Measurements from ENCODE around the gene SLC22A31.

Gene SLC22A31

DNA sequence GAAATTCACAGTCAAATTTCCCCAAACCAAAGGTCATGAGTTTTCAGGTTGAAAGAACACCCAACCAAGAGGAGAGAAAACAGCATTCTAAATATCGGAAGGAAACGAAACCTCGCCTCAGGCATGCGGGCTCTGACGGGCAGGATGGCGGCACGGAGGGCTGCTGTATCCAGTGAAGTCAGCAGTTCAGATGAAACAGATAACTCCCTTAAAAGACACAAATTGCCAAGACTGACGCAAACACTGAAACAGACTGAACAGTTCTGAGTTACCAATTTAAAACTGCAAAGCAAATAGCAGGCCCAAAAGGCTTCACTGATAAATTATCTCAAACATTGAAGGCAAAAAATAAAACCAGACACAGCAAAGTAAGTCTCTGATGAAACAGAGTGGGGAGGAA is 49.4 kb downstream of the SLC22A31 start:
- DNase-seq (ENCODE audit: low read depth, low spot score): no peak

DNA sequence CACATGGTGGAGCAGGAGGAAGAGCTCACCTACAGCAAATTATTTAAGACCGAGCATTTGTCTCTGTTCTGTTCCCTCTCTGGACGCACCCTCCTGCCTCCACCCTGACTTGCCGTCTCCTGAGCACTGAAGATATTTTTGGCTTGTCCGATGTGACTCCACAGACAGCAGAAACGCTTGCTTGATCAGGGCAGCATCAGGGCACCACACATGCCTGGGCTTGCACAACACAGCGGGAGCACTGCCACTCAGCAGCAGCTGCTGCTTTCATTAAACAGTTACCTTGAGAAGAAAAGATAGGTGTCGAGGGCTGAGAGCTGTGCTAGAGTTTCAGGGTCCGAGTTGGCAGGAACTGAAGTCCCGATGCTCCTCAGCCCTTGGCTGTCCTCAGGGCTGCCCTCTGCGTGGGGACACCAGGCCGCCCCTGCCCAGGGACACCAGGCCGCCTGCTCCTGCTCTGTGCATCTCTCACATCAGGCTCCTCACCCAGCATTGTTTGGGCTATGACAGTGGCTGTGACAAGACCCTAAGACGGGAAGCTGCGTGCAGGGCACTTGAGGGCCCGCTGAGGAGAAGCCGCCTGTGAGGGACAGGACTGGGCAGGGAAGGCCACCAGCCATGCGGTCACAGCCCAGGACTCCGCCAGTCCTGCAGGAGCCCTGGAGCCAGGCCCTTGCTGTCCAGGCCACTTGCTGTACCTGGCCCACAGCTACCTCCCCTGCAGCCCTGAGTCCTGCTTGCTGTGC is 50.1 kb downstream of the SLC22A31 start:
- DNase-seq (ENCODE audit: low read depth, low spot score): no peak

DNA sequence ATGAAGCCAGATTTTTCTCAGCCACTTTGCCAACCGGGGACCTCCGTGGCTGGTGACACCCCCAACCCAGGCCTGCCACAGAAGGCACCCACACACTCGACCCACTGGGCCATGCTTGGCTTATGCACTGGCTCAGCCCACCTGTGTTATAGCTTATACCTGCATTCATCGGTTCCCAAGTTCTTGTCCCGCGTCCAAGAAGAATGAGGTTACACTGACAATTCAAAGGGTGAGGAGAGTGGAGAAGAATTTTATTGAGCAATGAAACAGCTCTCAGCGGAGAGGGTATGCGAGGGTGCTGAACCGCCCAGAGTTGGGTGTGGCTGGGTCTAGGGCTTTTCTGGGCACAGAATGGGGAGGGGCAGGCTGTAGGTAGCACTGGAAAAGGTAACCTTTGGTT is 51.0 kb downstream of the SLC22A31 start:
- no peak for DNase-seq (ENCODE audit: low read depth, low spot score)

DNA sequence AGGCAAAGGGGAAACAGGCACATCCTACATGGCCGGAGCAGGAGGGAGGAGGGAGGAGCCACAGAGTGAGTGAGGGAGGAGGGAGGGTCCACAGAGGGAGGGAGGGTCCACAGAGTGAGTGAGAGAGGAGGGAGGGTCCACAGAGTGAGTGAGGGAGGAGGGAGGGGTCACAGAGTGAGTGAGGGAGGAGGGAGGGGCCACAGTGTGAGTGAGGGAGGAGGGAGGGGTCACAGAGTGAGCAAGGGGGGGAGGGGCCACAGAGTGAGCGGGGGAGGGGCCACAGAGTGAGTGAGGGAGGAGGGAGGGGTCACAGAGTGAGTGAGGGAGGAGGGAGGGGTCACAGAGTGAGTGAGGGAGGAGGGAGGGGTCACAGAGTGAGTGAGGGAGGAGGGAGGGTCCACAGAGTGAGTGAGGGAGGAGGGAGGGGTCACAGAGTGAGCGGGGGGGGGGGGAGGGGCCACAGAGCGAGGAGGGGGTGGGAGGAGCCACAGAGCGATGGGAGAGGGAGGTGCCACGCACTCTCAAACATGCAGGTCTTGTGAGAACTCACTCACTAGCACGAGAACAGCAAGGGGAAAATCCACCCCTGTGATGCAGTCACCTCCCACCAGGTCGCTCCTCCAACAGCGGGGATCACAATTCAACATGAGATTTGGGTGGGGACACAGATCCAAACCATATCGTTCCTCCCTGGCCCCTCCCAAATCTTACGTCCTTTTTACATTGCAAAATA is 53.1 kb downstream of the SLC22A31 start:
- DNase-seq (ENCODE audit: low read depth, low spot score): no peak

DNA sequence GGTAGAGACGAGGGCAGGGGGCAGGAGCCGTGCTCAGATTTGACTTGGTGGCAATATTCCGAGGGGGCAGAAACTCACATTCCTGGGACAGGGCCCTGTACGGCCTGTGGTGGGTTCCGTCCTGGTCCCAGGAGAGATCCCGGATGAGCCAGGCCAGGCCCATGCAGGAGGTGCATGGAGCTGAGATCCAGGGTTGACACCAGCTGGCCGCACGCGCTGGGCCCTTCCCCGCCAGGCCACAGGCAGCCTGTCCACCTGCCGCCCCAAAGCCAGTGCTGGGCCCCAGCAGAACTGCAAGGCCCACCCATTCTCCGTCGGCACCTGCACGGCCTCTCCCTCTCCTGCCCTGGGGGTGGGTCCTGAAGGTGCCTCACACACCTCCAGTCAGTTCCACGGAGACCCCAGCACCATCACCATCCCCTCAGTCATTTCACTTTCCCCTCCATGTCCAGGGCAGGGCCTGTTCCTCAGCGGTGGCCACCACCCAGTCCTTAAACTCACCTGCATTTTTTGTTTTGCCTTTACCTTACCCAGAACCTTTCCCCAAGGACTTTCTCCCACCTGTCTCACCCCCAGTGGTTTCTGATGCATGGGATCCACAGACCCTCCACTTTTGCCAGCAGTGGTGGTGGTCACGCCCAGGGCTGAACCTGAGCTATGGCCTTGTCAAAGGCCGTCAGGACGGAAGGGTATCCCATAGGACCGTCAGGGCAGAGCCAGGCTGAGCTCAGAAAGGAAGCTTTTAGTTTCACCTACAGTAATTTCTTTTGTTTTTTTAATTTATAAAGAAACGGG is 53.9 kb downstream of the SLC22A31 start:
- no peak for DNase-seq (ENCODE audit: low read depth, low spot score)

Measured in ELF-1 (cell line).